GM12864 (cell line): ENCODE data around the gene ERC1.

Experiments
- DNase-seq: peaks from one replicate; pipeline ENCODE4 v3.0.0-alpha.2; 2011; ENCODE audit warnings: low read depth
- H3K4me3 ChIP-seq: 2 replicates; pipeline ENCODE4 v1.5.1; 2011; ENCODE audit warnings: mild to moderate bottlenecking, low read depth, low read length, control low read depth
- TF ChIP-seq, protein P1 (sequence below): IDR thresholded peaks from 2 replicates; pipeline ENCODE4 v1.5.1; 2011; ENCODE audit warnings: low read depth, mild to moderate bottlenecking, moderate library complexity, low read length, control low read depth, inconsistent platforms; ENCODE audit errors: missing control alignments

Gene ERC1

DNA sequence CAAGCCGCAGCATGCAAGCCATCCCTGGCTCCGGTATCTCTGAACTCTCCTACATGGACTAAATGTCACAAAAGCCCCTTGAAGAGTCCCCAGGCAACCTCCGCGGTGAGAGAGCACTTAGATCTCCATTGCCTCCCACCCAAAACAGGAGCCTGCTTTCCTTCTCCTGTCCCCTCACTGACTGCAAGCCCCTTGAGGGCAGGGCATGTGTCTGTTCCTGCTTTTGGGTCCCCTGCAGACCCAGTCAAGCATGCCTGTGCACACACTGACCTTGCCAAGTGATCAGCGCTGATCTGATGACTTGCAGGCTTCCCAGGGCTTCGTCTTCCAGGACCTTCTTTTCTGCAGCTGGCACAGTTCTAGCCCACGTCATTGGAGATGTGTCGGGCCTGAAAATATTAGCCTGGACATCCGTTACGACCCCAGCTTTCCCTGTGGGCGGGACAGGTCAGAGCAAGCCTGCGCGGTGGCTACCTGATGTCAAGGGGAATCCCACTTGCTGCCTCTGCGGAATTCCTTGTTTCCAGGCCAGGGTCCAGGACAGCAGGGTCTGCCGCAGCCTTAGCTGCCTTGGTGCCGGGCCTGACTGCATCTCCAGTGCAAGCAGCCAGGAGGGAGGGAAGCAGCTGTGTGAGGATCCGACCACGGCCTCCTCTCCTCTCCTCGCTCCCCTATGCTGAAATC lies 510.8 kb downstream of the ERC1 start:
- TF ChIP-seq, protein P1, sequence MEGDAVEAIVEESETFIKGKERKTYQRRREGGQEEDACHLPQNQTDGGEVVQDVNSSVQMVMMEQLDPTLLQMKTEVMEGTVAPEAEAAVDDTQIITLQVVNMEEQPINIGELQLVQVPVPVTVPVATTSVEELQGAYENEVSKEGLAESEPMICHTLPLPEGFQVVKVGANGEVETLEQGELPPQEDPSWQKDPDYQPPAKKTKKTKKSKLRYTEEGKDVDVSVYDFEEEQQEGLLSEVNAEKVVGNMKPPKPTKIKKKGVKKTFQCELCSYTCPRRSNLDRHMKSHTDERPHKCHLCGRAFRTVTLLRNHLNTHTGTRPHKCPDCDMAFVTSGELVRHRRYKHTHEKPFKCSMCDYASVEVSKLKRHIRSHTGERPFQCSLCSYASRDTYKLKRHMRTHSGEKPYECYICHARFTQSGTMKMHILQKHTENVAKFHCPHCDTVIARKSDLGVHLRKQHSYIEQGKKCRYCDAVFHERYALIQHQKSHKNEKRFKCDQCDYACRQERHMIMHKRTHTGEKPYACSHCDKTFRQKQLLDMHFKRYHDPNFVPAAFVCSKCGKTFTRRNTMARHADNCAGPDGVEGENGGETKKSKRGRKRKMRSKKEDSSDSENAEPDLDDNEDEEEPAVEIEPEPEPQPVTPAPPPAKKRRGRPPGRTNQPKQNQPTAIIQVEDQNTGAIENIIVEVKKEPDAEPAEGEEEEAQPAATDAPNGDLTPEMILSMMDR = no peak
- DNase-seq = no peak
- H3K4me3 ChIP-seq = no peak overlapping the region

DNA sequence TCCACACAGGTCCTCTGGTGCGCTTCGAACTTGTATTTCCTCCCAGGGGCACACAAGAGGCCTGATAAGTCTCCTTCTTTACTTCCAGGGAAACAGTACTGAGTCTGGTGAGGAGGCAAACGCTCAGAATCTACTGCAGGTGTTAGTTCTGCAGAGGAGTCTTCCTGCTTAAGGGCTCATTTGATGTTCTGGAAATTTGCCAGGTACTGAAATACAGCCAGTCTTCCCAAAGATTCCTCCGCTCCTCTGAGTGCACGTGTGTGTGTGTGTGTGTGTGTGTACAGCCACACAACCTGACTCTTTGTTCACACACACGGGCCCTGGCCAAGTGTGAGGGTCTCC lies 511.3 kb downstream of the ERC1 start:
- DNase-seq = no peak
- TF ChIP-seq, protein P1 = no peak
- no peak overlapping the region for H3K4me3 ChIP-seq

DNA sequence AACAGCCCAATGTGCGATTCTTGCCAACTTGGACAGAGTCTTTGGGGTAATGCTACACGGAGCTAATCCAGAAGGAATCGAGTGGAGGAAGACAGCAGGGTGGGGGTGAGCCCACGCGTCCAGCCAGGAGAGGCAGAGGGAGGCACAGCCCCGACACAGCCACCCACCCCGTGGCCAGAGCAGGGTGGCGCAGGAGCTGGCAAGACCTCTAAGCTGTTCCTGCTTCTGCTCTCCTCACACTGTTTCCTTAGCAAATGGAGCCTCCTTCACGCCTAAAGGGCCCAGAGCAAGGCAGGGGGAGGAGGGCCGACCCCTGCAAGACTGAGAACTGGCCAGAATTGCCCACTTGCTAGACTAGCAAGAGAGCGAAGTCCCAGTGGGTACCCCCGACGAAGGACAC lies 511.8 kb downstream of the ERC1 start:
- H3K4me3 ChIP-seq = no peak overlapping the region
- TF ChIP-seq, protein P1 = no peak
- no peak for DNase-seq

DNA sequence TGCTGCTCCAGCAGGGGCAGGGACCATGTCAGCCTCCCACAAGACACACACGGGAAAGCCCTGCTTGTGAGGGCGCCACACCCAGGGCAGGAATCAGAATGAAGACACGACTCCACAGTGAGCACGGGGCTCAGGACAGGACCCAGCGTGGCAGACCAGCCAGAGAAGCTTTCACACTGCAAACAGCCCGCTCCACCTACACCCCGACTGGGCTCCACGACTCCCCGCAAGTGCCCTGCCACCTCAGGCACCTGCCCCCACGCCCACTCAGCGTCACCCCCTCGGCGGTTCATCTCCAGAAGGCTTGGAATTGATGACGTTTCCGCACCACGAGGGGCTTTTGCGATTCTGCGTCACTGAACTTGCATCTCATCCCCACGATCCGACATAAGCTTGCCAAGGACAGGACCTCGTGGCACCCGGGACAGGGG lies 512.3 kb downstream of the ERC1 start:
- TF ChIP-seq, protein P1 = no peak
- H3K4me3 ChIP-seq = no peak overlapping the region
- no peak for DNase-seq

DNA sequence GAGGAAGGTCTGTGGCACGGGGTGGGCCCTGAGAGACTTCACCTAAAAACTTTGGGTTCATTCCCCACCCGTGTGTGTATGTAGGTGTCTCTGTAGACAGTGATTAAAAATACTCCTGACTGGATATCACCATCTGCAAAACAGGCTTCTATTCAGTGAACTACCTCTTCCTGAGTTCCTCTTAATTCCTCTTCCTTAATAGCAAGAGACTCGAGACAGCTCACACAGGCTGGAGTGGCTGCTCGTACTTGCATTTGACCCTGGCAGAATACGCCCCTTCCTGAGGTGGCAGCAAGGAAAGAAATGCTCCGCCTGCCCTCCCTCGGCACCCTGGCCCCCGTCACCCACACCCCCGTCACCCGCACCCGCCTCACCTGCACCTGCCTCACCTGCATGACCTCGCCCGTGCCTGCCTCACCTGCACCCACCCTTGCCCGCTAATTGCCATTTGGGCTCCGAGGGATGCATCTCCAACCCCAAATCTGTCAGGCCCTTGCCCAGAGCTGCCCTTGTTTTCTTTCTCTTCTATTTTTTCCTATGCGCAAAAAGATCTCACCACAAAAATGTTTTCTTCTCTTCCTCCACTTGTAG lies 513.4 kb downstream of the ERC1 start:
- no peak overlapping the region for H3K4me3 ChIP-seq
- TF ChIP-seq, protein P1 = no peak
- no peak for DNase-seq

DNA sequence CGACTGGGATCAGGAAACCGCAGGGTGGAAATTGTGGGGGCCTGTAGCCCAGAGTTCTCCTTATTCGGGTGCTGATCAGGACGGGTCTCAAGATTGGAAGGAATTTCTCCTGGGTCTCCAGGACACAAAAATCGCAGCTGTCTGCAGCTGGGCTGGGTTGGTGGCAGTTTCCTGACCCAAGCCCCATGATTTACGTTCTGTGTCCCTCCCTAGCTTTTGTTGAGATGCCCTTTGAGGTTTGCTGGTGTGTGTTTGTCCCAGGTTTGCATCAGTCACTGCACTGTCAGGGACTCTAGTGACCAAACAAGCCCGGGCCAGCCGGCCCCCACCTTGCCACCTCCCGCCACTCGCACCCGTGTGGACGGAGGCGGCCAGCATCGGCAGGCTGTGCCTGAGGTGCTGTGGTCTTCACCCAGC lies 513.9 kb downstream of the ERC1 start:
- TF ChIP-seq, protein P1 = no peak
- DNase-seq = no peak
- H3K4me3 ChIP-seq = no peak overlapping the region

DNA sequence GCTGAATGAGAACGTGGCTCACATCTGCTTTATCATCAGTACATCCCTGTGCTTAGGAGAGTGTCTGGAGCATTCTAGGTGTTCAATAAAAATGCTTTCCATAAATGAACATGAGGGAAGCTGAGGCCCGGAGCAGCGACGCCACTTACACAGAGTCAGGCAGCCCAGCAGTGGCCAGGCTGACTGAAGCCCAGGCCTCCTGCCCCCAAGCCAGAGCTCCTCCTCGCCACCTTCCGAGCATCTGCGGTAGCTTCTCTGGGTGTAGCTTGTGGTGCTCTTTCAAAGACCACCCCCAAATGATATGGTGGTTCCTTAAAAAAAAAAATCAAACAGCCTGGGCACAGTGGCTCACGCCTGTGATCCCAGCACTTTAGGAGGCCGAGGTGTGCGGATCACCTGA lies 514.6 kb downstream of the ERC1 start:
- no peak overlapping the region for H3K4me3 ChIP-seq
- TF ChIP-seq, protein P1 = no peak
- no peak for DNase-seq
